ENCODE measurements around the gene EEFSEC. TPM values are rescaled to one million over a fixed set of nuclear protein-coding genes. Genes with fewer than 3 reads are reported as not detected.

The EEFSEC gene
- total and polyA plus RNA-seq, 11 donors: 17.5 to 48.0 (median 22.5) TPM

DNA sequence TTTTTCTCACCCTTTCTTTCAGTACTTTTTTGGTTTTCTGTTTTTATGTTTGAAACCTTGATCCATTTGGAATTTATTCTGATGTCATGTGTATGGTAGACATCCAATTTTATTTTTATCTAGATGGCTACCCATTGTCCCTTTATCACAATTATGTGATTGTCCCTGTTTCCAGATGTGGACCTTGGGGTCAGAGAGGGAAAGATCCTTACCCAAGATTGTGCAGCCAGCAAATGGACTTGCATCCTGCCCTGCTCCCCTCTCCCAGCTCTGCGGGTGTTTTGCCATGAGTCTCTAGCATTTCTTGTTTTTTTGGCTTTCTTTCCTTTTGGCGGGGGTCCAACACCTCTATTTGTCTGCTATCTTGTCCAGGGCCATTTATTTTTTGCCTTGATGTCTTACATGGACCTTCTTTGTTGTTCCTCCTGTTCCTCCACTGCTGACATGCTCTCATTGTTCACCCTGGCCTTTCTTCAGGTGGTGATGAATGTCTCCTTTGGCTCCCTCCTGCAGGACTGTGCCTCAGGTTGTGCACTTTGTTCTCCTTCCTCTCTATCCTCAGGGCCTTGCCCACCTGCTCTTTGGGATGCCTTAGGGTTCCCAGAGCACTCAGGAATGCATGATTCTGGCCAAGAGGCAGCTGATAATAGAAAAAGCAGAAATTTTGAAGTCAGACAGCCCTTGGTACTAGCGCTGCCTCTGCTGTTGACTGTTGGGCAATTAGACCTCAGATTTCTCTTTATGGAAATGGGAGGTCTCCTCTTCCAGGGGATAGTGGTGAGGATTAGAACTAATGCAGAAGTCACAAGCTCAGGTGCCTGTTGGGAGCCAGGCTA is 84.3 kb downstream of the EEFSEC start:
- 66 to 83% (median 72%) methylated on average over 3 of the region's 3 CpGs for WGBS, 4 donors
- Histone ChIP-seq H3K36me3 (no peaks in the 10 kb centered on the region), H3K4me1 (peaks cover 0 to 39% (median 17%) of the 10 kb centered on the region in 12 donors), H3K27ac (no peak overlapping the region), H3K9me3 (no peaks in the 10 kb centered on the region), H3K27me3 (no peaks in the 10 kb centered on the region), H3K4me3 (no peak overlapping the region)
- TF ChIP-seq CTCF (IDR thresholded peaks at IDR 0.05) (no peak), POLR2A (IDR thresholded peaks at IDR 0.05) (no peak)
- DNase-seq: no peak
- ATAC-seq: no peak
- intact Hi-C loops (cut with DNase I): no loop called here

GRCh38 chr3:128238184-128238489 is 84.9 kb downstream of the EEFSEC start:
- Histone ChIP-seq H3K27me3 (no peaks in the 10 kb centered on the region), H3K36me3 (no peaks in the 10 kb centered on the region), H3K9me3 (no peaks in the 10 kb centered on the region), H3K4me1 (peaks cover 0 to 34% (median 15%) of the 10 kb centered on the region in 12 donors), H3K27ac (no peak overlapping the region), H3K4me3 (no peak overlapping the region)
- intact Hi-C loops (cut with DNase I): no loop called here
- ATAC-seq (no peak), DNase-seq (no peak)
- TF ChIP-seq POLR2A (IDR thresholded peaks at IDR 0.05) (no peak), CTCF (IDR thresholded peaks at IDR 0.05) (no peak)

GRCh38 chr3:128239304-128239703 is 86.0 kb downstream of the EEFSEC start:
- intact Hi-C loops (cut with DNase I): no loop called here
- peaks cover 0 to 34% (median 15%) of the 10 kb centered on the region in 12 donors for H3K4me1 ChIP-seq
- no peaks in the 10 kb centered on the region for H3K27me3 ChIP-seq
- H3K36me3 ChIP-seq: no peaks in the 10 kb centered on the region
- no peak for ATAC-seq
- no peak overlapping the region for H3K27ac ChIP-seq
- TF ChIP-seq CTCF (IDR thresholded peaks at IDR 0.05): no peak
- no peak for TF ChIP-seq POLR2A (IDR thresholded peaks at IDR 0.05)
- WGBS, 4 donors: 98 to 100% (median 99%) methylated on average over 3 of the region's 3 CpGs
- H3K4me3 ChIP-seq: no peak overlapping the region
- no peaks in the 10 kb centered on the region for H3K9me3 ChIP-seq
- no peak for DNase-seq

GRCh38 chr3:128240232-128240631 is 87.0 kb downstream of the EEFSEC start:
- WGBS, 4 donors: 90 to 100% (median 97%) methylated on average over 1 of the region's 1 CpG
- Histone ChIP-seq H3K4me3 (no peak overlapping the region), H3K9me3 (no peaks in the 10 kb centered on the region)

More at GRCh38 chr3:128240232-128240631, 87.0 kb downstream of the EEFSEC start:
- H3K36me3 ChIP-seq: no peaks in the 10 kb centered on the region
- intact Hi-C loops (cut with DNase I): loop anchor here in 1 of 10 donors (10.0 kb wide), 1 partner anchor 155 kb away; no protein-coding TSS in a partner anchor
- ATAC-seq (no peak), DNase-seq (no peak)
- H3K27ac ChIP-seq: no peak overlapping the region
- peaks cover 0 to 29% (median 16%) of the 10 kb centered on the region in 12 donors for H3K4me1 ChIP-seq
- H3K27me3 ChIP-seq: no peaks in the 10 kb centered on the region
- no peak for TF ChIP-seq CTCF (IDR thresholded peaks at IDR 0.05)
- TF ChIP-seq POLR2A (IDR thresholded peaks at IDR 0.05): no peak
